ENCODE results near the gene STRAP.

DNA sequence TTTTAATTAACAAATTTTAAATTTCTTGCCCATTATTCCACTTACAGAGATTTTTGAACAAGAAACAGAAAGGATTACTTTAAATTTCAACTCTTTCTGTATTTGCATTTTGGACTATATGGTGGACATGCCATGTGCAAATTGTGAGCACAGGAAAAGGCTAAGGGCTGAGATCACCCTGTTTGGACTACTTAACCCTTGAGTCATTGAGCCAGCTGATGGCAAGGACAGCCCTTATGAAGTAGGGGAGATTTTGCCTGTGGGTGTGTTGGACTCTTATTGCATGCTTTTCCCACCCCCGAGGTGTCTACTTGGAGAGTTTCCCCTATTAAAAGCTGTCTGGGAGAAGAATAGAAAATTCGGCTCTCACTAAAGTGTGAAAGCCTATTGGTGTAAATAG lies 46.2 kb downstream of the STRAP start:
- TF ChIP-seq, protein P1, sequence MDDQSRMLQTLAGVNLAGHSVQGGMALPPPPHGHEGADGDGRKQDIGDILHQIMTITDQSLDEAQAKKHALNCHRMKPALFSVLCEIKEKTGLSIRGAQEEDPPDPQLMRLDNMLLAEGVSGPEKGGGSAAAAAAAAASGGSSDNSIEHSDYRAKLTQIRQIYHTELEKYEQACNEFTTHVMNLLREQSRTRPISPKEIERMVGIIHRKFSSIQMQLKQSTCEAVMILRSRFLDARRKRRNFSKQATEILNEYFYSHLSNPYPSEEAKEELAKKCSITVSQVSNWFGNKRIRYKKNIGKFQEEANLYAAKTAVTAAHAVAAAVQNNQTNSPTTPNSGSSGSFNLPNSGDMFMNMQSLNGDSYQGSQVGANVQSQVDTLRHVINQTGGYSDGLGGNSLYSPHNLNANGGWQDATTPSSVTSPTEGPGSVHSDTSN (CRISPR knock-in tag; IDR thresholded peaks at IDR 0.05): no peak
- TF ChIP-seq ZIC2 (tag by site-specific recombination; IDR thresholded peaks at IDR 0.05) (no peak), ZFP41 (tag by site-specific recombination; IDR thresholded peaks at IDR 0.05; ENCODE audit: borderline replicate concordance) (no peak), PATZ1 (tag by site-specific recombination; IDR thresholded peaks at IDR 0.05) (no peak)
- TF ChIP-seq, protein P2, sequence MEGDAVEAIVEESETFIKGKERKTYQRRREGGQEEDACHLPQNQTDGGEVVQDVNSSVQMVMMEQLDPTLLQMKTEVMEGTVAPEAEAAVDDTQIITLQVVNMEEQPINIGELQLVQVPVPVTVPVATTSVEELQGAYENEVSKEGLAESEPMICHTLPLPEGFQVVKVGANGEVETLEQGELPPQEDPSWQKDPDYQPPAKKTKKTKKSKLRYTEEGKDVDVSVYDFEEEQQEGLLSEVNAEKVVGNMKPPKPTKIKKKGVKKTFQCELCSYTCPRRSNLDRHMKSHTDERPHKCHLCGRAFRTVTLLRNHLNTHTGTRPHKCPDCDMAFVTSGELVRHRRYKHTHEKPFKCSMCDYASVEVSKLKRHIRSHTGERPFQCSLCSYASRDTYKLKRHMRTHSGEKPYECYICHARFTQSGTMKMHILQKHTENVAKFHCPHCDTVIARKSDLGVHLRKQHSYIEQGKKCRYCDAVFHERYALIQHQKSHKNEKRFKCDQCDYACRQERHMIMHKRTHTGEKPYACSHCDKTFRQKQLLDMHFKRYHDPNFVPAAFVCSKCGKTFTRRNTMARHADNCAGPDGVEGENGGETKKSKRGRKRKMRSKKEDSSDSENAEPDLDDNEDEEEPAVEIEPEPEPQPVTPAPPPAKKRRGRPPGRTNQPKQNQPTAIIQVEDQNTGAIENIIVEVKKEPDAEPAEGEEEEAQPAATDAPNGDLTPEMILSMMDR (tag by site-specific recombination; IDR thresholded peaks at IDR 0.05): no peak
